Activated CD8-positive, alpha-beta memory T cell treated with anti-CD3 and anti-CD28 coated beads, Interleukin-2, amount 50 U/mL, for 1 hour (primary cell): ENCODE measurements around the gene TOMM5.

ENCODE experiments used
- DNase-seq: peaks from one replicate; pipeline ENCODE4 v3.0.0-alpha.2; 2020; ENCODE audit errors: extremely low read depth

Gene TOMM5

DNA sequence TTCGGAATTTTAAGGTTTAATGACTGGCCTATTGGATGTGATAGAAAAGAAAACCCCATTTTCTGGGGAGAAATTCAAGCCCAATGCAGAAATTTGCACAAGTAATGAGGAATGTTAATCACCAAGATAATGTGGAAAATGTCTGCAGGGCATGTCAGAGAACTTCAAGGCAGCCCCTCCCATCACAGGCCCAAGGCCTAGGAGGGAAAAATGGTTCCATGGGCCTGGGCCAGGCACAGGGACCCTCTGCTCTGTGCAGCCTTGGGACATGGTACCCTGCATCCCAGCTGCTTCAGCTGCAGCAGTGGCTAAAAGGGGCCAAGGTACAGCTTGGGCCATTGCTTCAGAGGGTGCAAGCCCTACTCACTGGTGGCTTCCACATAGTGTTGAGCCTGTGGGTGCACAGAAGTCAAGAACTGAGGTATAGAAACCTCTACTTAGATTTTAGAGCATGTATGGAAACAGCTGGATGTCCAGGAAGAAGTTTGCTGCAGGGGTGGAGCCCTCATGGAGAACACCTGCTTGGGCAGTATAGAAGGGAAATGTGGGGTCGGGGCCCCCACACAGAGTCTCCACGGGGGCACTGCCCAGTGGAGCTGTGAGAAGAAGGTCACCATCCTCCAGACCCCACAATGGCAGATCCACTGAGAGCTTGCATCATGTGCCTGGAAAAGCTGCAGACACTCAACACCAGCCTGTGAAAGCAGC lies 28.4 kb downstream of the TOMM5 start:
- no peak for DNase-seq

DNA sequence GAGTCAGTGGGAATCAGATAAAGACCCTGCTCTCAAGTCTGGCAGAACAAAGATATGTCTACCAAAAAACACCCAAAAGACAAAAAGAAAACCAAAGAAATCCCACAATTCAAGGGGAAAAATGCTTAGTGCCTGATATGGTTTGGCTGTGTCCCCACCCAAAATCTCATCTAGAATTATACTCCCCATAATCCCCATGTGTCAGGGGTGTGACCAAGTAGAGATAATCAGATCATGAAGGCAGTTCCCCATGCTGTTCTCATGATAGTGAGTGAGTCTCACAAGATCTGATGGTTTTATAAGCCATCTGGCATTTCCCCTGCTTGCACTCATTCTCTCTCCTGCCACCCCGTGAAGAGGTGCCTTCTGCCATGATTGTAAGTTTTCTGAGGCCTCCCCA lies 29.6 kb downstream of the TOMM5 start:
- no peak for DNase-seq

GRCh38 chr9:37561682-37562081 lies 30.7 kb downstream of the TOMM5 start:
- no peak for DNase-seq

- no peak for DNase-seq
Observed at GRCh38 chr9:37559855-37560592, 32.4 kb downstream of the TOMM5 start.

- no peak for DNase-seq
Observed at GRCh38 chr9:37559125-37559524, 33.3 kb downstream of the TOMM5 start.

GRCh38 chr9:37555786-37556185 lies 36.6 kb downstream of the TOMM5 start:
- no peak for DNase-seq

DNA sequence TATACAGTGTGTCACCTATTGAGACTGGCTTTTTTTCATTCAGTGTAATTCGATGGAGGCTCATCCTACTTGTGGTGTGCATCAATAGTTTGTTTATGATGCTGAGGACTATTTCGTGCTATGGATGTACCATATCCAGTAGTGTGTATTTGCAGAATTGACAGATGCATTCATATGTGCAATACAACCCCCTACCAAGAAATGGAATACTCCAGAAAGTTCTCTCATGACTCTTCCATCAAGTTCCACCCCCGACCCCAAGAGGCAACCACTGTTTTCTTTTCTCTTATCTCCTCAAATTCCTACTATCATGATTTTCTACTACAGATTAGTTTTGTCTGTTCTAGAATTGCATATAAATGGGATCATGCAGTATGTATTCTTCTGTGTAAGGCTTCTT lies 38.1 kb downstream of the TOMM5 start:
- no peak for DNase-seq

DNA sequence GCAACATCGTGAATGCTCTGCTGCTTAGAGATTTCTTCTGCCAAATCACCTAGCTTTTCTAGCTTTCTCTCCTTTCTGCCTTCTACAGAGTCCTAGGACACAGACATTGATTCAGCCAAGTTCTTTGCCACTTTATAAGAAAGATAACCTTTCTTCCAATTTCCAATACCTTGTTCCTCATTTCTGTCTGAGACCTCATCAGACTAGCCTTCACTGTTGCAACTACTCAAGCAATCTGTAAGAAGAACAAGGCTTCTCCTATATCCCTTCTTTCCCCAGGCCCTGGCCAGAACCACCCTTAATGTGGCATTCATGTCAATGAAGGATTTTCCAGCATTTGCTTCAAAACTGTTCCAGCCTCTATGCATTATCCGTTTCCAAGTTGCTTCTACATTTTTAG lies 40.5 kb downstream of the TOMM5 start:
- no peak for DNase-seq

DNA sequence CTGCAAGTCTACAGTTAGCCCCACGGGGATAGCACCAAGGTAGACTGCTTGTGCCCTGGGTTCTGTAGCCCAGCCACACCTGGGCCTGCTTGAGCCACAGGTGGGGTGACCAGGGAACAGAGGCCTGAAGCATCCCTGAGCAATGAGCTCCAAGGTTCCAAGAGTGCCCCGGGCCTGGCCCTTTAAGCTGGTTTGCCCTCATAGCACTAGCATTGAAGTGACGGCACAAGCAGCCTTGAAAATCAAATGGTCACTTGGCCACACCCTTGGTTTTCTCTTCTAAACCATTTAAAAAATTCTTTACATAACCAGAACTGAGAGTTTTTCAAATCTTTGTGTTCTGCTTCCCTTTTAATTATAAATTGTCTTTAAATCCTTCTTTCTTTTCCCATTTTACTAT lies 40.9 kb downstream of the TOMM5 start:
- no peak for DNase-seq

DNA sequence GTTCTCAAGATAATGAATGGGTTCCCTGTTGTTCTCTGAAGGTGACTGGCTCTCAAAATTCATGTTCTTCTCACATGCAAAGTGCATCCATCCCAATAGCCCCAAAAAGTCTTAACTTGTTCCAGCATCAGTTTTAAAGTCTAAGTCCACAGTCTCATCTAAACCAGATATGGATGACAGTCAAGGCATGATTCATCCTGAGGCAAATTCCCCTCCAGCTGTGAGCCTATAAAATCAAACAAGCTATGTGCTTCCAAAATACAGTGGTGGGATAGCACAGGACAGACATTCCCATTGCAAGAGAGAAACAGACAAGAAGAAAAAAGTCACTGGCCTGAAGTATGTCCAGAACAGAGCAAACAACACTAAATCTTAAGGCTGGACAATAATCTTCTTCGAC lies 41.6 kb downstream of the TOMM5 start:
- DNase-seq, result no peak

GRCh38 chr9:37549527-37549926 lies 42.9 kb downstream of the TOMM5 start:
- DNase-seq, result no peak

DNA sequence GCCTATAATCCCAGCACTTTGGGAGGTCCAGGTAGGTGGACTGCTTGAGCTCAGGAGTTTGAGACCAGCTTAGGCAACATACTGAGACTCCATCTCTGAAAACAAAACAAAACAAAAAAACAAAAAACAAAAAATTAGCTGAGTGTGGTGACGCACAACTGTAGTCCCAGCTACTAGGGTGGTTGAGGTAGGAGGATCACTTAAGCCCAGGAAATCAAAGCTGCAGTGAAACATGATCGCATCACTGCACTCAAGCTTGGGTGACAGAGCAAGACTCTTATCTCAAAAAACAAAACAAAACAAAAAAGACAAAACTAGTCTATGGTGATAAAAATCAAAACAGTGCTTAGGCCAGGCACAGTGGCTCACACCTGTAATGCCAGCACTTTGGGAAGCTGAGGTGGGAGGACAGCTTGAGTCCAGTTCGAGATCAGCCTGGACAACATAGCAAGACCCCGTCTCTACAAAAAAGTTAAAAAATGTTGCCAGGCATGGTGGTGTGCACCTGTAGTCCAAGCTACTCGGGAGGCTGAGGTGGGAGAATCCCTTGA lies 45.0 kb downstream of the TOMM5 start:
- DNase-seq, result no peak

GRCh38 chr9:37543468-37543867 lies 48.9 kb downstream of the TOMM5 start:
- no peak for DNase-seq

- no peak for DNase-seq
Observed at GRCh38 chr9:37542895-37543294, 49.5 kb downstream of the TOMM5 start.

DNA sequence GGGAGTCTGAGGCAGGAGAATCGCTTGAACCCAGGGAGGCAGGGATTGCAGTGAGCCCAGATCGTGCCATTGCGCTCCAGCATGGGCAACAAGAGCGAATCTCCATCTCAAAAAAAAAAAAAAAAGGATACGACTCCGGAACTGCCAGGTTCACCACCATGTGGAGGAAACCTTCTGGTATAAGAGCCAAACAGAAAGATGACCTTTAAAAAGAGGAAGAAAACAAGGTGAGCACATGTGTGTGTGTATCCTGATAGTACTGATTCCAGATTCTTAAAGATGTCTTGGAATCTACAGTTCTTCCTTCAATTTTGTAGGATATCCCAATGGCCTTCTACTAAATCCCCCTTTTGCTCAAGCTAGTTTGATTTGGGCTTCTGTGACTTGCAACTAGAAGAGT lies 49.9 kb downstream of the TOMM5 start:
- no peak for DNase-seq

- no peak for DNase-seq
Observed at GRCh38 chr9:37541465-37541864, 50.9 kb downstream of the TOMM5 start.

- DNase-seq, result no peak
Observed at GRCh38 chr9:37540634-37541033, 51.8 kb downstream of the TOMM5 start.

DNA sequence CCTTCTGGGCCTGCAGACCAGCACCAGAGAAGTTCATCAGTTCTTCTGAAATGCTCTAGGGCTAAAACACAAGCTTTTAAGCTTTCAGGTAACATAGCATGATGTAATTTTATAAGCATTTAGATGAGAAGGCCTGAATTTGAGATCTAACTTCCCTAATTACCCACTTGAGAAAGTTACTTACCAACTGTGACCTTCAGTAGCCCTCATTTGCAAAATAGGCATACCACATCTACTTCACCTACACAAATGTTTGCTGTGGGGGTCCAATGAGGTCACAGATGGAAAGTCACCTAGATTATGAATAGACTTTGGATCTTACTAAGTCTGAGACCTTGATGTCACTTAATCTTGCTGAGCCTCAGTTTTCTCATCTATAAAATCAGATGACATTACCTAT lies 52.8 kb downstream of the TOMM5 start:
- DNase-seq, result no peak
